C4-2B (cell line): Measurements from ENCODE around the gene IL1RAPL2.

Source experiments
- H3K27ac ChIP-seq: fragments of 450-650 bp; 2 replicates; pipeline ENCODE4 v1.5.1; 2017
- ZFX ChIP-seq: fragments of 450-650 bp; IDR thresholded peaks from 2 replicates; pipeline ENCODE4 v1.6.1; 2017
- TF ChIP-seq, protein P1 (sequence below): fragments of 450-650 bp; conservative IDR thresholded peaks from 2 replicates; pipeline ENCODE4 v1.5.1; 2017; ENCODE audit warnings: mild to moderate bottlenecking

The IL1RAPL2 gene

GRCh38 chrX:104961926-104962325 lies 395.9 kb downstream of the IL1RAPL2 start:
- no peak for TF ChIP-seq ZFX
- TF ChIP-seq, protein P1, sequence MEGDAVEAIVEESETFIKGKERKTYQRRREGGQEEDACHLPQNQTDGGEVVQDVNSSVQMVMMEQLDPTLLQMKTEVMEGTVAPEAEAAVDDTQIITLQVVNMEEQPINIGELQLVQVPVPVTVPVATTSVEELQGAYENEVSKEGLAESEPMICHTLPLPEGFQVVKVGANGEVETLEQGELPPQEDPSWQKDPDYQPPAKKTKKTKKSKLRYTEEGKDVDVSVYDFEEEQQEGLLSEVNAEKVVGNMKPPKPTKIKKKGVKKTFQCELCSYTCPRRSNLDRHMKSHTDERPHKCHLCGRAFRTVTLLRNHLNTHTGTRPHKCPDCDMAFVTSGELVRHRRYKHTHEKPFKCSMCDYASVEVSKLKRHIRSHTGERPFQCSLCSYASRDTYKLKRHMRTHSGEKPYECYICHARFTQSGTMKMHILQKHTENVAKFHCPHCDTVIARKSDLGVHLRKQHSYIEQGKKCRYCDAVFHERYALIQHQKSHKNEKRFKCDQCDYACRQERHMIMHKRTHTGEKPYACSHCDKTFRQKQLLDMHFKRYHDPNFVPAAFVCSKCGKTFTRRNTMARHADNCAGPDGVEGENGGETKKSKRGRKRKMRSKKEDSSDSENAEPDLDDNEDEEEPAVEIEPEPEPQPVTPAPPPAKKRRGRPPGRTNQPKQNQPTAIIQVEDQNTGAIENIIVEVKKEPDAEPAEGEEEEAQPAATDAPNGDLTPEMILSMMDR, result no peak
- H3K27ac ChIP-seq, result no peak overlapping the region

GRCh38 chrX:104968241-104968640 lies 402.2 kb downstream of the IL1RAPL2 start:
- no peak for TF ChIP-seq ZFX
- TF ChIP-seq, protein P1, result no peak
- no peak overlapping the region for H3K27ac ChIP-seq

DNA sequence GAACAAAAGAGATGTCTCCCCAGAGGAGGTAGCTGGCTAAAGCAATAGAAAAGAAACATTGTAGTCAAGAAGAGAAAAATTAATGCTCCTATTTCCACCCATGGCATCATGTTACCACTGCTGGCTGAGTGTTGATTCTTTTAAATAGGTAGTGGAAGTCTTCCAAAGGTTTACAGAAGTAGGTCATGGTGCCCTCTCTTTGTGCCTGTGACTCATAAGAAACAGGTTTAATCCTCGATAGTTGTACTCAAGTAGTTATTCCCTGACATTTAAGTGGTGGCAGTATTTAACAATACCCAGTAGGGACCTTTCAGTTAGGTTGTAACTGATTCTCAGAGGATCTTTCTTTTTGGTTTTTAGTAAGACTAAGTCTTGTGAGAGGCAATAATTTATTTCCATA lies 406.7 kb downstream of the IL1RAPL2 start:
- no peak overlapping the region for H3K27ac ChIP-seq

GRCh38 chrX:104987063-104987462 lies 421.1 kb downstream of the IL1RAPL2 start:
- H3K27ac ChIP-seq, result no peak overlapping the region
- TF ChIP-seq, protein P1, result no peak
- no peak for TF ChIP-seq ZFX

More for the DNA sequence above, 406.7 kb downstream of the IL1RAPL2 start:
- TF ChIP-seq, protein P1, result no peak
- no peak for TF ChIP-seq ZFX

GRCh38 chrX:104988038-104988437 lies 422.0 kb downstream of the IL1RAPL2 start:
- no peak overlapping the region for H3K27ac ChIP-seq
- TF ChIP-seq, protein P1, result no peak
- TF ChIP-seq ZFX, result no peak

DNA sequence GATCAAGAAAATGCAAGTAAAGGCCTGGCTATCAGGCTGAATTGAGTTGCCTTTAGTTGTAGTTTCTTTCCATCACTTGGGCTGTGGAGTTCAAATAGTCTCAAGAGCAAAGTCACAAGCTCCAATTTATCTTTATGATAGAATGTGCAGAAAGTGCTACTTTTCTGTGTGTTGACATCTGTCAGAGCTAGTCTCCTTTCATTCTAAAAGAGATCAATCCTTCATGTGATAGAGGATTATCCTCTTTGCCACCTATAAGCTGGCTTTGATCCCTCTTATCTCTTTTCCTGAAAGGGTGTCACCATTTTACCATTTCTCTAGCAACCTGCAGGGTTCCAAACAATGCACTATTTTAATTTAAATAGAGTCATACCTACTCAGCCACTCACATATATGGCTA lies 429.5 kb downstream of the IL1RAPL2 start:
- TF ChIP-seq, protein P1, result no peak
- no peak for TF ChIP-seq ZFX
- no peak overlapping the region for H3K27ac ChIP-seq

DNA sequence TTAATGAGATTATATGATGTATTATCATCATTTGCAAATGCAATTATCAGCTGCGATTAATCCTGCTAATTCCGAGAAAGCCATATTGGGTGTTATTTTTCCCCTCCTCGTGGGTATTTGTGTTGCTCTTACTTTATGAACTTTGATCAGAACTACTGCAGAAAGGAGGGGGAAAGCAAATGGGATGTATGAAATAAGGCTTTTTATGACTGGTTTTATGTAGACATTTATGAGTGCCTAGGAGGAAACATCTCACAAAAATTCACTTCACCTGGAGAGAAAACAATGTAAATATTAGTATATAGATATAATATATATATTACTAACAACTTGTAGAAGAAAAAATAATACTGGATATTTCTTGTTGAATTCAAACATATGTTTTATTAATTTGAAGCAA lies 440.1 kb downstream of the IL1RAPL2 start:
- TF ChIP-seq, protein P1, result no peak
- no peak for TF ChIP-seq ZFX
- H3K27ac ChIP-seq, result no peak overlapping the region
